ENCODE data around the gene TMEM59L.

- TF ChIP-seq EZH2phosphoT487 (IDR thresholded peaks at IDR 0.05; ENCODE audit: borderline replicate concordance, low read length) (no peak), CTCF (IDR thresholded peaks at IDR 0.05; ENCODE audit: low read depth, low read length, poor library complexity, severe bottlenecking) (no peak)
Observed at GRCh38 chr19:18663940-18664530, 51.4 kb downstream of the TMEM59L start.
